Ureter (tissue), 1 donor: ENCODE data around the gene COQ8A. TPM values are rescaled to one million over a fixed set of nuclear protein-coding genes. Genes with fewer than 3 reads are reported as not detected.

Source experiments
- DNase-seq: peaks from one replicate; pipeline ENCODE4 v3.0.0-alpha.2; 2020; ENCODE audit warnings: low spot score
- total RNA-seq: library from RNA; stranded (reverse); gene quantifications from one replicate; pipeline ENCODE4 v1.2.4, GENCODE V29; 2023
- donor health status: DM: yes; HTN: yes; CAD: no.

The COQ8A gene
- total RNA-seq, 1 donor from 2014 or later: 32.7 TPM

DNA sequence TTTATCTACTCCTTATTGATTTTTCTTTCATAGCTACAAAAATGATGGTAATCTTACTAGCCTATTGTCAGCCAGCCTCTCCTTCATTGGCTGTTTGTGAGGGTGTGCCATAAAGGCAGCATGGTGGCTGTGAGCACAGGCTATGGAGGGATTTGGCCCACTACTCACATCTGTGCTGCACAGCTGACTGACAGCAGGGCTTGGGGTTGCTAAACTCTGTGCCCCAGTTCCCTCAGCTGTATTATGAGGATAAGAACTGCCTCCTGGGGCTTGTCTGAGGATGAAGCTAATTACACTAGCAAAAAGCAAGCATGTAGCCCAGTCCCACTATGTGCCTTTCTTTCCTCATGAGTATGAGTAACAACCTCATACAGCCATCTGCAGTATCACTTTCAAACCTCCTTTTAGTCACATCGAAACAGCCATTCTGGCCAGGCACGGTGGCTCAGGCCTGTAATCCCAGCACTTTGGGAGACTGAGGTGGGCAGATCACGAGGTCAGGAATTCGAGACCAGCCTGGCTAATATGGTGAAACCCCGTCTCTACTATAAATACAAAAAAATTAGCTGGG lies 66.2 kb downstream of the COQ8A start:
- DNase-seq: no peak

DNA sequence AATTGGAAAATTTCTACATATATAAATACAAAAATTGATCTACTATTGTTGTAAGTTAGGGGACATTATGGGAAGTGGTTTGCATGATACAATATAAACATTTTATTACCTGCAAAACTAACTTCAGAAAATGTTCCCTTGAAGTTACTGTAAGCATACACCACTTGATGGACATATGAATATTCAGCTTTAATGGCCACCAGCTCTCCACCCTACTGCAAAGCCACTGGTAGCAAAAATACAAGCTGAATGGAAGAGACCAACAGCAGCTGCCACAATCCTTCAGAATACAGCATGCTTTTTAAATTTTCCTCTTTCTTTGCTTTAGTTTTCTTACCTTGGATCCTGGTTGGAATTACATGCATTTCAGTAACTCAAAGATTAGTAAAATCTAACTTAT lies 69.8 kb downstream of the COQ8A start:
- no peak for DNase-seq

DNA sequence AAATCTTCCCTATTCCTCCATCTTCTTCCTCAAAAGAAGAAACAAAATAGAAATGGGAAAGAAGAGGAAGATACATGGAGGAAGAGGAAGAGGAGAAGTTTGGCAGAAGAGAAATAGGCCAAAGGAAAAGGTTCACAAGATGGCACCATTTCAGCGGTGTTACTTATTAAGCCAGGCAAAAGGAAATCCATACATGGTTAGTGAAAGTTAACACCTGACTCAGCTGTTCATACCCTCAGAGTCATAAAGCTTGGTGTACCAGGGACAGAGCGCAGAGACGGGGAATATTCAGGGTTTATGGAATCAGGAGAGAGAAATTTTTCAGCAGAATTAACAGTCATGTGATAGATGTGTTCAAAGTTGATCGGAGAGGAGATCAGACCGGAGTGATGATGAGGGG lies 70.6 kb downstream of the COQ8A start:
- no peak for DNase-seq

DNA sequence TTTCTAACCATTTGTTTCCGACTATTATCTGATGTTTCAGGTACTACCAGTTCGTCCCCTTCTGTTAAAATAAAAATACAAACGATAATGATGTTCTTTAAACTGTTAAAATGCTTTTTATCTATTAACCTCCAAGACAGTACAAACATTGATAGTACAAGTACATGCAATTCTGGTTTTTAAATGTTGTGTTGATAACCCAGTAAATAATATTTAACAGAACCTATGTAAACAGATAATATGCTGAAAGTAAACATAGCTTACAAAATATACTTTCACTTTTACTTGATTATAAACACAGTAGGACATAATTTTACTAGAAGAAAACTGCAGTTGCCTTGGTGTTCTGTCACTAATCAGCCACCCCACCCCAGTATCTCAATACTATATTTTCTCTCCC lies 76.9 kb downstream of the COQ8A start:
- DNase-seq: no peak

DNA sequence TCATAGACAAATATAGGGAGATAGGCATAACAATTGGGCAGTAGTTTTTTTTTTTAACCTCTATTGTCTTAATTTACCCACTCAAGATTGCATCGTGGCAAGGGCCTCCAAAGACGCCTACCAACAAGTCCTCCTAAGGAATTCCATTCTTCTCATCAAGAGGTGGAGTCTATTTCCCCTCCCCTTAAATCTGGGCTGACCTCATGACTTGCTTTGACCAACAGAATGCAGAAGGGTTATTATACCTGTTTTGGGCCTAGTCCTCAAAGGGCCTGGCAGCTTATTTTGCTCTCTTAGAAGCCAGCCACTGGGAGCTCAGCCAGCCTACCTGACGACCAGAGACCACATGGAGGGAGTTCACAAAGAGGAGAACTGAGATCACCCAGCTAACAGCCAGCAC lies 92.3 kb downstream of the COQ8A start:
- DNase-seq: no peak

DNA sequence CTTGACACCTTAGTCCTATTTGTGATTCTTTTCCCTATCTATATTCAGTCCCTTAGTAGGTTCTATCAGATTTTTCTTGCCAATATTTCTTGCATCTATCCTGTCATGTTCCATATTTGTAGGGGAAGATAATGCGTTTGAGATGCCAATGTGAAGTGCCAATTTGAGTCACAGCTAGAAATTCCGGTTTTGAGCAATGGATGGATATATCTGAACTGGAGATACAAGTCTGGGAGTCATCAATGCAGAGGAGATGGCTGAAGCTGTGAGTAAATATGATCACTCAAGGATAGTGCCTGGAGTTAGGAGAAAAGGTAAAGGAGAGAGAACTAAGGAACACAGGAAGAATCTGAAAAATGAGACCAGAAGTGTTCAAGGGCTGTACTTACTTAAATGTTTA lies 93.8 kb downstream of the COQ8A start:
- no peak for DNase-seq

DNA sequence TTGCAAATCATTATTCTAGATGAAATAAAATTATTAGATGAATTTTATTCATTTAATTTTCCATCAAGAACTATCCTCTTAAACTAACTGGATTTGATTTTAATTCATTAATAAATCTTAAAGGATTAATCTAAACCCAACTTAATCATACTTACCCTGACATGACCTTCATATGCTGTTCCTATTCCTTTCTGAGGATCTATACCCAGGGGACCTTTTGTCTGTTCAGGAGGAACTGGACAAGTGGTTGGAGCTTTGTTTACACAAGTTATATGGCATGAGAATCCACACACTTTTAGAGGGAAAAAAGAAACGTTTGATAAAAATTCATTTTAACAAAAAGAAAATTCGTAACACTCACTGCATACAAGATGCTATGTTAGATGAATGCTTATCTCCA lies 95.2 kb downstream of the COQ8A start:
- no peak for DNase-seq

- DNase-seq: no peak
Observed at GRCh38 chr1:227037121-227037520, 97.0 kb downstream of the COQ8A start.

Other genes starting within 250 kb of the COQ8A start
- gene ITPKB, start 201.0 kb upstream of the COQ8A start, total RNA-seq: 29.4 TPM
- 29.1 TPM for gene PSEN2, start 69.7 kb upstream of the COQ8A start, total RNA-seq